Neural progenitor cell (in vitro differentiated cells): Measurements from ENCODE around the gene ASTN2.

Source experiments
- CTCF ChIP-seq: fragments of 200-600 bp; sonication (generic); IDR thresholded peaks from 2 replicates; pipeline ENCODE4 v1.5.1; 2017; ENCODE audit warnings: antibody characterized with exemption, mild to moderate bottlenecking
- EZH2 ChIP-seq: fragments of 200-600 bp; sonication (generic); IDR thresholded peaks from 2 replicates; pipeline ENCODE4 v1.6.1; 2017; ENCODE audit warnings: antibody characterized with exemption, mild to moderate bottlenecking, moderate library complexity
- EZH2phosphoT487 ChIP-seq: fragments of 200-600 bp; sonication (generic); IDR thresholded peaks from 2 replicates; pipeline ENCODE4 v1.6.1; 2017; ENCODE audit warnings: antibody characterized with exemption

GRCh38 chr9:116466271-116467235, 948.3 kb downstream of the ASTN2 start:
- no peak for TF ChIP-seq EZH2
- TF ChIP-seq EZH2phosphoT487 = no peak
- no peak for TF ChIP-seq CTCF
